ENCODE results near the gene PRICKLE2. TPM values are rescaled to one million over a fixed set of nuclear protein-coding genes. Genes with fewer than 3 reads are reported as not detected.

Gene PRICKLE2
- total RNA-seq, 1 donor from 2014 or later: 10.8 TPM

- Histone ChIP-seq H3K36me3 (ENCODE audit: control insufficient read depth, insufficient read depth, low read length) (no peaks in the 10 kb centered on the region), H3K27me3 (ENCODE audit: control insufficient read depth, insufficient read depth, low read length) (no peaks in the 10 kb centered on the region), H3K4me3 (ENCODE audit: low read depth, low read length) (no peak overlapping the region)
- TF ChIP-seq, protein P1, sequence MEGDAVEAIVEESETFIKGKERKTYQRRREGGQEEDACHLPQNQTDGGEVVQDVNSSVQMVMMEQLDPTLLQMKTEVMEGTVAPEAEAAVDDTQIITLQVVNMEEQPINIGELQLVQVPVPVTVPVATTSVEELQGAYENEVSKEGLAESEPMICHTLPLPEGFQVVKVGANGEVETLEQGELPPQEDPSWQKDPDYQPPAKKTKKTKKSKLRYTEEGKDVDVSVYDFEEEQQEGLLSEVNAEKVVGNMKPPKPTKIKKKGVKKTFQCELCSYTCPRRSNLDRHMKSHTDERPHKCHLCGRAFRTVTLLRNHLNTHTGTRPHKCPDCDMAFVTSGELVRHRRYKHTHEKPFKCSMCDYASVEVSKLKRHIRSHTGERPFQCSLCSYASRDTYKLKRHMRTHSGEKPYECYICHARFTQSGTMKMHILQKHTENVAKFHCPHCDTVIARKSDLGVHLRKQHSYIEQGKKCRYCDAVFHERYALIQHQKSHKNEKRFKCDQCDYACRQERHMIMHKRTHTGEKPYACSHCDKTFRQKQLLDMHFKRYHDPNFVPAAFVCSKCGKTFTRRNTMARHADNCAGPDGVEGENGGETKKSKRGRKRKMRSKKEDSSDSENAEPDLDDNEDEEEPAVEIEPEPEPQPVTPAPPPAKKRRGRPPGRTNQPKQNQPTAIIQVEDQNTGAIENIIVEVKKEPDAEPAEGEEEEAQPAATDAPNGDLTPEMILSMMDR (IDR thresholded peaks at IDR 0.05; ENCODE audit: insufficient read depth, low read length, poor library complexity, severe bottlenecking): no peak
- no peak for DNase-seq (ENCODE audit: low read depth)
Measured at GRCh38 chr3:64213224-64213878, 11.9 kb downstream of the PRICKLE2 start.

DNA sequence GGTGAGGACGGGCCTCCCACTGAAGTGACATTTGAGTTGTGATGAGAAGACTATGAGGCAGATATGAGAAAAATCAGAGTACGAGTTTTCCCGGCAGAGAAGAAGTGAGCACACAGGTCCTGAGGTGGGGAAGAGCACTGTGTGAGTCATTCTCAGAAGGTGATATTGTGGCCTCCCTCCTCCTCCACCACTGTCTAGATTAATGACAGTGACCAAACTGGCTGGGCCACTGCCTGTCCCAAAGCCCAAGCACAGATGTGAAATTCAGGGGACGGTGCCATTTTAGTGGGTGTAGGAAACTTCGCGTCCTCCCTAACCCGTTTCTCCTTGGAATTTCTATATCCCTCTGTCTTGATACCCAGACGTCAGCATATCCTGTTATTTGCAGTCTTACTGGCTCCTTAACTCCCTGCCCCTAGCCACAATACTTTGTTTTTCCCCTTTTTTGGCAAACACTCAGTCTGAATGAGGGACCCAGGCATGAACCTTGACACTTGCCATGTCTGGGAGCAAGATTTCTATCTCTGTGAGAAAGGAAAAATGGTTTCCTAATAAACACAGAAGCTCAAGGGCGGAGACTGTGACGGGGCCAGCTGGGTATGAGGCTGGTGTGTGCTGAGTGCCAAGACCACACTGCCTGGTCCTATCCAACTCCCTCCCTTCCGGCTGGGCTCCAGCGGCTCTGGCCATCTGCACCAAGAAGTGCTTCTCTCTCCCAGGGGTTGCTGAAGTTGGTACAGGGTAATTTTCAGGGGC is 15.2 kb downstream of the PRICKLE2 start:
- Histone ChIP-seq H3K4me3 (ENCODE audit: low read depth, low read length) (no peak overlapping the region), H3K27me3 (ENCODE audit: control insufficient read depth, insufficient read depth, low read length) (no peaks in the 10 kb centered on the region), H3K36me3 (ENCODE audit: control insufficient read depth, insufficient read depth, low read length) (no peaks in the 10 kb centered on the region)
- TF ChIP-seq, protein P1 (IDR thresholded peaks at IDR 0.05; ENCODE audit: insufficient read depth, low read length, poor library complexity, severe bottlenecking): no peak
- DNase-seq (ENCODE audit: low read depth): no peak

DNA sequence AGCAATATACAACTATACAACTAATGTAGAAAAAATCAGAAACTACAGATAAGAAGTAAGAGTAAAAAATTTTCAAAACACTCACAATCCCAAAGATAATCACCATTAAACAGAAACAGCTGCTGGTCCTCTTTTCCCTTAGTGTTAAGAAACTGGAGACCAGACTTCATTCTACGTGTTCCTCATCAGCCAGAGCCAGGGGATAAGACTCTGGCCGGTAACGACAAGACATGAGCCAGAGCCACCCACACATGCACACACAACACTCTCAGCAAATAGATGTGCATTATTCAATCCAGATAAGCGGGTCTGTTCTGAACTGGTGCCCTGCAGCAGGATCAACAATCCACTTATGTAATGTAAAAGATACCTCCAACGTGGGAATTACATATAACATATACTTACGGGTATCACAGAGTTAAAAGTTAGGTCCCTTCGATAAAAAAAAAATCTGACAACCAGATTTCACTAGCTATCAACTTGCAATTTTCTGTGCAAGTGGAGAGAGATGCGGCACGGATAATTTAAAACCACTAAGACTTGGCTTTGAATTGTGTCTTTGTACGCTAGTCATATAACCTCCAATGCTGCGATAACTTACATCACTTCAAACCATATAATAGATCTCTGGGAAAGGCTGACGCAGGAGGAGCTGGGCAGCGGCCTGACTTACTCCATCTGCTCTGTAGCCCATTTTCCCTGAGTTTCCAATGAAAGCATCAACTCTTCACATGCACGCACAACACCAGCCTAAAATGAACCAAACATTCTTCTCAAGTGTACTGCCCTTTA is 17.8 kb downstream of the PRICKLE2 start:
- TF ChIP-seq, protein P1 (IDR thresholded peaks at IDR 0.05; ENCODE audit: insufficient read depth, low read length, poor library complexity, severe bottlenecking): no peak
- Histone ChIP-seq H3K4me3 (ENCODE audit: low read depth, low read length) (no peak overlapping the region), H3K36me3 (ENCODE audit: control insufficient read depth, insufficient read depth, low read length) (no peaks in the 10 kb centered on the region), H3K27me3 (ENCODE audit: control insufficient read depth, insufficient read depth, low read length) (no peaks in the 10 kb centered on the region)
- DNase-seq (ENCODE audit: low read depth): no peak

- Histone ChIP-seq H3K27me3 (ENCODE audit: control insufficient read depth, insufficient read depth, low read length) (no peaks in the 10 kb centered on the region), H3K4me3 (ENCODE audit: low read depth, low read length) (no peak overlapping the region), H3K36me3 (ENCODE audit: control insufficient read depth, insufficient read depth, low read length) (no peaks in the 10 kb centered on the region)
- DNase-seq (ENCODE audit: low read depth): no peak
- TF ChIP-seq, protein P1 (IDR thresholded peaks at IDR 0.05; ENCODE audit: insufficient read depth, low read length, poor library complexity, severe bottlenecking): no peak
Measured at GRCh38 chr3:64203969-64204908, 21.0 kb downstream of the PRICKLE2 start.

- Histone ChIP-seq H3K4me3 (ENCODE audit: low read depth, low read length) (no peak overlapping the region), H3K27me3 (ENCODE audit: control insufficient read depth, insufficient read depth, low read length) (no peaks in the 10 kb centered on the region), H3K36me3 (ENCODE audit: control insufficient read depth, insufficient read depth, low read length) (peaks cover 1% of the 10 kb centered on the region)
- TF ChIP-seq, protein P1 (IDR thresholded peaks at IDR 0.05; ENCODE audit: insufficient read depth, low read length, poor library complexity, severe bottlenecking): no peak
- DNase-seq (ENCODE audit: low read depth): no peak
Measured at GRCh38 chr3:64203216-64203615, 22.1 kb downstream of the PRICKLE2 start.

Data from kidney epithelial cell (primary cell).